ENCODE results near the gene PGD. TPM values are rescaled to one million over a fixed set of nuclear protein-coding genes. Genes with fewer than 3 reads are reported as not detected.
"Not testable (repeated sequence)": the region's sequence is repeated elsewhere in the genome, so short reads cannot be mapped to it uniquely, and the experiment has no call there.

The PGD gene
- total RNA-seq, 1 experiment from 2014 or later = 162 TPM

DNA sequence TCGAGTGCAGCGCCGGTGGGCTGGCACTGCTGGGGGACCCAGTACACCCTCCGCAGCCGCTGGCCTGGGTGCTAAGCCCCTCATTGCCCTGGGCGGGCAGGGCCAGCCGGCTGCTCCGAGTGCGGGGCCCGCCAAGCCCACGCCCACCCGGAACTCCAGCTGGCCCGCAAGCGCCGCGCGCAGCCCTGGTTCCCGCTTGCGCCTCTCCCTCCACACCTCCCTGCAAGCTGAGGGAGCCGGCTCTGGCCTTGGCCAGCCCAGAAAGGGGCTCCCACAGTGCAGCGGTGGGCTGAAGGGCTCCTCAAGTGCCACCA, 27.6 kb downstream of the PGD start:
- POLR2A ChIA-PET (ENCODE audit: unreplicated experiment); H3K4me1 ChIP-seq (ENCODE audit: insufficient read depth, low read length); H4K20me1 ChIP-seq (ENCODE audit: low read length); H3K4me2 ChIP-seq (ENCODE audit: low read length); H3K27ac ChIP-seq (ENCODE audit: low read length); H3F3A ChIP-seq (ENCODE audit: low read length, unreplicated experiment); H3K9me3 ChIP-seq (ENCODE audit: low read length); H3K9me2 ChIP-seq (replicated peaks; ENCODE audit: low read length); H3K27me3 ChIP-seq (ENCODE audit: low read length); DNase-seq; H3K79me2 ChIP-seq (ENCODE audit: low read length); BruUV-seq (replicated peaks); H2AFZ ChIP-seq (ENCODE audit: low read length); H3K4me3 ChIP-seq (ENCODE audit: low read length); H3K36me3 ChIP-seq (ENCODE audit: low read depth, low read length); intact Hi-C loops (cut with micrococcal nuclease); ATAC-seq; H3K9ac ChIP-seq (ENCODE audit: low read length): not testable (repeated sequence)
- CTCF ChIA-PET = interaction anchor here (1.4 kb wide), 1 partner anchor 49 kb away, joined by 3 read pairs; no protein-coding TSS in a partner anchor

GRCh38 chr1:10428984-10429383, 30.1 kb downstream of the PGD start:
- no TSS peak for BruUV-seq (replicated peaks)

DNA sequence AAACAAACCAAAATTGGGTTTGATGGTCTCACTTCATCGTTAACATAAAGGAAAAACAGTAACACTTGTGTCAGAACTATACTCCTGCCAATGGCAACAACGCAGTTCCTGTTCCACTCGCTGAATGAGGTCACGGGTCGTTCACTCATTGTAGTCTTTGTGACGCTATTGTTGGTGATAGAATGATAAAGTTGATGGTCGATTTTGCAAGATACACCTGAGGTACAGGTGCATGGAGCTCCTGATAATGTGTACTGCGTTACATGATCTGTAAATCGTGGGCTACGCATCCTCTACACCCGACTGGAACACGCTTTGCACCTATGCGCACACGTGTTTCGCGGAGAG, 31.0 kb downstream of the PGD start:
- TSS peak; percentile 66 for BruUV-seq (replicated peaks)
- peak overlapping the region; percentile 98 for H3K4me2 ChIP-seq (ENCODE audit: low read length)
- peaks cover 8% of the 10 kb centered on the region; the same call in 1 of the 2 replicates for H3K4me1 ChIP-seq (ENCODE audit: insufficient read depth, low read length)
- intact Hi-C loops (cut with micrococcal nuclease) = loop anchor here (1.0 kb wide), 2 partner anchors 42 to 64 kb away; partner anchors contain the start of gene DFFA
- peak overlapping the region; percentile 88 for H3K9ac ChIP-seq (ENCODE audit: low read length)
- CTCF ChIA-PET = interaction anchor here (0.7 to 1.9 kb wide), 2 partner anchors 42 to 169 kb away, joined by 4 to 7 read pairs; no protein-coding TSS in a partner anchor
- no peaks in the 10 kb centered on the region for H3F3A ChIP-seq (ENCODE audit: low read length, unreplicated experiment)
- H3K9me2 ChIP-seq (replicated peaks; ENCODE audit: low read length) = no peaks in the 10 kb centered on the region
- POLR2A ChIA-PET (ENCODE audit: unreplicated experiment) = no interaction called here
- H3K4me3 ChIP-seq (ENCODE audit: low read length) = peak overlapping the region; percentile 85
- TF ChIP-seq CTCF (conservative IDR thresholded peaks at IDR 0.05; ENCODE audit: low read depth, low read length) (no peak), EZH2 (IDR thresholded peaks at IDR 0.05; ENCODE audit: low read length, unreplicated experiment) (no peak), EZH2phosphoT487 (IDR thresholded peaks at IDR 0.05; ENCODE audit: borderline replicate concordance, low read length) (no peak)
- peak overlapping the region; percentile 98 for H2AFZ ChIP-seq (ENCODE audit: low read length)
- H3K27ac ChIP-seq (ENCODE audit: low read length) = peak overlapping the region; percentile 71; the same call in 1 of the 2 replicates
- H3K27me3 ChIP-seq (ENCODE audit: low read length) = no peaks in the 10 kb centered on the region
- ATAC-seq (no peak; the same call in 1 of the 2 replicates), DNase-seq (peak; percentile 28)
- no peaks in the 10 kb centered on the region for H3K36me3 ChIP-seq (ENCODE audit: low read depth, low read length)
- no peaks in the 10 kb centered on the region for H3K9me3 ChIP-seq (ENCODE audit: low read length)
- H3K79me2 ChIP-seq (ENCODE audit: low read length) = peaks cover 16% of the 10 kb centered on the region
- H4K20me1 ChIP-seq (ENCODE audit: low read length) = no peaks in the 10 kb centered on the region

More at GRCh38 chr1:10428984-10429383, 30.1 kb downstream of the PGD start:
- H3K27me3 ChIP-seq (ENCODE audit: low read length) = no peaks in the 10 kb centered on the region
- CTCF ChIA-PET = no interaction called here
- H3K79me2 ChIP-seq (ENCODE audit: low read length) = peaks cover 16% of the 10 kb centered on the region
- ATAC-seq = no peak
- H3F3A ChIP-seq (ENCODE audit: low read length, unreplicated experiment) = no peaks in the 10 kb centered on the region
- no peaks in the 10 kb centered on the region for H3K9me2 ChIP-seq (replicated peaks; ENCODE audit: low read length)
- H3K4me2 ChIP-seq (ENCODE audit: low read length) = no peak overlapping the region
- no peak for DNase-seq
- no peak overlapping the region for H3K27ac ChIP-seq (ENCODE audit: low read length)
- H3K36me3 ChIP-seq (ENCODE audit: low read depth, low read length) = no peaks in the 10 kb centered on the region
- no peaks in the 10 kb centered on the region for H3K9me3 ChIP-seq (ENCODE audit: low read length)
- no peak overlapping the region for H2AFZ ChIP-seq (ENCODE audit: low read length)
- intact Hi-C loops (cut with micrococcal nuclease) = loop anchor here (1.0 kb wide), 2 partner anchors 52 to 219 kb away; partner anchors contain the start of gene KIF1B
- H4K20me1 ChIP-seq (ENCODE audit: low read length) = no peaks in the 10 kb centered on the region
- POLR2A ChIA-PET (ENCODE audit: unreplicated experiment) = no interaction called here
- H3K9ac ChIP-seq (ENCODE audit: low read length) = no peak overlapping the region
- H3K4me3 ChIP-seq (ENCODE audit: low read length) = no peak overlapping the region
- no peak for TF ChIP-seq EZH2 (IDR thresholded peaks at IDR 0.05; ENCODE audit: low read length, unreplicated experiment)
- peaks cover 8% of the 10 kb centered on the region; the same call in 1 of the 2 replicates for H3K4me1 ChIP-seq (ENCODE audit: insufficient read depth, low read length)
